Suppressor macrophage treated with lipopolysaccharide for 1 hour (primary cell): Measurements from ENCODE around the gene S100A9.
"Not testable (repeated sequence)": the region's sequence is repeated elsewhere in the genome, so short reads cannot be mapped to it uniquely, and the experiment has no call there.

Experiments used
- DNase-seq, 3 donors: peaks; one replicate each; pipeline ENCODE4 v3.0.0-alpha.2; 2020 to 2022

S100A9 gene

DNA sequence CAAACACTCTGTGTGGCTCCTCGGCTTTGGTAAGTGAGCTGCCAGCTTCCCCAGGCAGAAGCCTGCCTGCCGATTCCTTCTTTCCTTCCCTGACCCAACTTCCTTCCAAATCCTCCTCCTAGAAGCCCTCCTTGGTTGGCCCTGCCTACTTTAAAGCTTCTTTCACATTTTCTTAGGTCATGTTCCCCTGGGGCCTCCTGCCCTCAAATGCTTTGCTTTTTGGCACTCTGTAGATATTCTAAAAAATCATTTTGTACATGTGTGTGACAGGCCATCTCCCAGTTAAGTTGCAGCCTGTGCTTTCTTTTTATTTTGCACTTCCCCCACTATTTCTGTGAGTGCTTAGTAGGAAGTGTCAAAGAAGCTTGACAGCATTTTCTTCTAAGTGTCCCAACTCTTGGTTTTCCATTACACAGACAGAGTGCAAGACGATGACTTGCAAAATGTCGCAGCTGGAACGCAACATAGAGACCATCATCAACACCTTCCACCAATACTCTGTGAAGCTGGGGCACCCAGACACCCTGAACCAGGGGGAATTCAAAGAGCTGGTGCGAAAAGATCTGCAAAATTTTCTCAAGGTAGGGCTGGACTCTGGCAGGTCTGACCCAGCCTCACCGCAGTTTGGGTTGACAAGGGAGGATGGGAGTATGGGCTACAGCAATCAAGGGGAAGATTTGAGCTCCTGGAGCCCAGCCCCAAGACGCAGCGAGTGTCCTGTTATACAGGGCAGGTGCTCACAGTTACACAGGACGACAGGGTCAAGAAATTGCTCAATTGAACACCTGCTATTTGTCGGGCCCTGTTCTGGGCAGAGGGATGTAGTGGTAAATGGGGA is at the start of gene S100A9:
Gene S100A9, plus strand, starts transcription at position 2 of the 838 bp plus-strand sequence. Its CDS starts 430 bp downstream, at position 432.
- DNase-seq: peak; percentile 42 to 72 (median 60)

DNA sequence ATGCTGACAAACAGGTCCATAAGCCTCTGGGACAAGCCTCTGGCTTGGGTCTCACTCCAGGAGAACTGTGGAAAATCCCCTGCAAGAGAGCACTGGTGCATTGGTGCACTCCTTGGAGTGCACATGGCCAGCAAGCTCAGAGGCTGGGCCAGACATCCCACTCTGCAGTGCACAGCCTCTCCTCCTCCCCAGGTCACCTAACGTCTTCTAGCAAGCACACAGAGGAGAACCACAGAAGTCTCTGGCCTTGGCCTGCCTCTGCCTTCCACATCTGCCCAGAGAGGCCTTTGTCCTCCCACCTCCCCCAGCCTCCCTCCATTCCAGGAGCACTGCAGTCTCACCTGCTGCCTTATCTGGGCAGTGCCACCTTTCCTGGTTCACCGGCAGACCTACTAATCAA is 49.1 kb upstream of the S100A9 start:
- no peak for DNase-seq

DNA sequence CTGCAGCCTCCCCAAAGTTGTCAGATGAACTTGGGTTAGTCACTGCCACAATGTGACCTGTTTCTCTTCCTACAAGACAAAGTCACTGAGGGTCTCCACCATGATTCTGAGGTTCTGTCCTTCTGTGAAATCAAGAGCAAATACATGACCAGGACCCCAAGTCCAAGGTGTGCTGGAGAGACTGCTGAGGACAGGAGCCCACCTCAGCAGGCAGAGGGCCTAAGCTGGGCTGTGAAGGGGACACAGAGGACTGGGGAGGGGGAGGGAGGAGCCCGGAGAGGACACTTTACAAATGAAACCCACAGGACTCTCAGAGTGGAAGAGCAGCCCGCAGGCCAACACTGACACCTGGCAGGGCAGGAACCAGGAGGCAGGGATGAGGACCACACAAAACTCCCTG is 48.2 kb upstream of the S100A9 start:
- no peak for DNase-seq

- peak in 1 of 3 donors; percentile 26 for DNase-seq
Measured at GRCh38 chr1:153310526-153310925, 47.1 kb upstream of the S100A9 start.

- no peak for DNase-seq
Measured at GRCh38 chr1:153312570-153313186, 45.0 kb upstream of the S100A9 start, which contains the start of gene PGLYRP3. Gene PGLYRP3 (minus strand): TSS chr1:153312952. CDS start chr1:153310665, 2,287 bp downstream.

DNA sequence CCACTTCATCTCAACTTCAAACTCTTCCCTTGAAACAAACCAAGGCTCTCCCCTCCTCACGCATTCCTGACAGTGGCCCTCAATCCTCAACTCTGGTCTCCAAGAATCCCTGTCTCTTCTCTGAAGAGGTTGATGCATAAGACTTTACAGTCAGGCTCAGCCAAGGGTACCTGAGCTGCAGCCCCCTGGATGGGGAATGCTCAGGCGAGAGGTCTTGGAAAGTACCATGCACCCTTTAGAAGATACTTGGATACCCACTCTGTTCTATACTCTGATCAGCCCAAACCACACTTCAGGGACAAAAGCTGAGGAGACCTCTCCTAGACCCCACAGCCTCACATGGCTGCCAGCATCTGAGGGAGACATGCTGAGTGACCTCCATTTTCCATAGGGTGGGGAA is 44.4 kb upstream of the S100A9 start:
- DNase-seq: no peak

- not testable (repeated sequence) for DNase-seq
Measured at GRCh38 chr1:153314388-153314787, 43.3 kb upstream of the S100A9 start.

DNA sequence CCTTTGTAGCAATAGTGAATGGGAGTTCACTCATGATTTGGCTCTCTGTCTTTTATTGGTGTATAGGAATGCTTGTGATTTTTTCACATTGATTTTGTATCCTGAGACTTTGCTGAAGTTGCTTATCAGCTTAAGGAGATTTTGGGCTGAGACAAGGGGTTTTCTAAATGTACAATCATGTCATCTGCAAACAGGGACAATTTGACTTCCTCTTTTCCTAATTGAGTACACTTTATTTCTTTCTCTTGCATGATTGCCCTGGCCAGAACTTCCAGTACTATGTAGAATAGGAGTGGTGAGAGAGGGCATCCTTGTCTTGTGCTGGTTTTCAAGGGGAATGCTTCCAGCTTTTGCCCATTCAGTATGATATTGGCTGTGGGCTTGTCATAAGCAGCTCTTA is 41.6 kb upstream of the S100A9 start:
- DNase-seq: not testable (repeated sequence)

DNA sequence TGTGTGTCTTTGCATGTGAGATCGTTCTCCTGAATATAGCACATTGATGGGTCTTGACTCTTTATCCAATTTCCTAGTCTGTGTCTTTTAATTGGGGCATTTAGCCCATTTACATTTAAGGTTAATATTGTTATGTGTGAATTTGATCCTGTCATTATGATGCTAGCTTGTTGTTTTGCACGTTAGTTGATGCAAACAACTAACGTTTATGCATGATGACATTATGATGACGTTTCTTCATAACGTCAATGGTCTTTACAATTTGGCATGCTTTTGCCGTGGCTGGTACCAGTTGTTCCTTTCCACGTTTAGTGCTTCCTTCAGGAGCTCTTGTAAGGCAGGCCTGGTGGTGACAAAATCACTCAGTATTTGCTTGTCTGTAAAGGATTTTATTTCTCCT is 39.5 kb upstream of the S100A9 start:
- DNase-seq: not testable (repeated sequence)

- DNase-seq: no peak
Measured at GRCh38 chr1:153322568-153322967, 35.1 kb upstream of the S100A9 start.

DNA sequence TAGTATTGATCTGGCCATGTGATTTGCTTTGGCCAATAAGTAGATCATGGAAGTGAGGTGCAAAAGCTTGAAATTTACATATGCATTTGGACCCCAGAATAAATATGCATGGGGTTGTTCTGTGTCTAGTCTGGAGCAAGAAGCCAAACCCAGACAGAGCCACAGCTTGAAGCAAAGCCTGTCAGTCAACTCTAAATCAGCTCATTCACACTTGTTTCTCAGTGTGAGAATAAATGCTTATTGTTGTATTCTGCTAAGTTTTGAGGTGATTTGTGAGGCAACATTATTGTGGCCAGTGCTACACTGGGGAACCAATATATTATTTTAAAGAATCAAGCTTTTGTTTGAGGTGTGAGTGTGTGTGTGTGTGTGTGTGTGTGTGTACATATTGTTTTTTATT is 32.7 kb upstream of the S100A9 start:
- no peak for DNase-seq

DNA sequence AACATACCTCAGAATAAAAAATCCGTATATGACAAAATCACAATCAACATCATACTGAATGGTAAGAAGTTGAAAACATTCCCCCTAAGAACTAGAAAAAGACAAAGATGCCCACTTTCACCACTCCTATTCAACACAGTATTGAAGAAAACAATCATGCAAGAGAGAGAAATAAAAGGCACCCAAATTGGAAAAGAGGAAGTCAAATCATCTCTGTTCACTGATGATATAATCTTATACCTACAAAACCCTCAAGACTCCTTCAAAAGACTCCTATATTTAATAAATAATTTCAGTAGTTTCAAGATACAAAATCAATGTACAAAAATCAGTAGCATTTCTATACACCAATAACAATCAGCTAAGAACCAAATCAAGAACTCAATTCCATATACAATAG is 23.8 kb upstream of the S100A9 start:
- DNase-seq: no peak

- peak in 1 of 3 donors; percentile 13 for DNase-seq
Measured at GRCh38 chr1:153336650-153337049, 21.0 kb upstream of the S100A9 start.

GRCh38 chr1:153337980-153338853 is 19.4 kb upstream of the S100A9 start:
- peak in 1 of 3 donors; percentile 15 for DNase-seq

DNA sequence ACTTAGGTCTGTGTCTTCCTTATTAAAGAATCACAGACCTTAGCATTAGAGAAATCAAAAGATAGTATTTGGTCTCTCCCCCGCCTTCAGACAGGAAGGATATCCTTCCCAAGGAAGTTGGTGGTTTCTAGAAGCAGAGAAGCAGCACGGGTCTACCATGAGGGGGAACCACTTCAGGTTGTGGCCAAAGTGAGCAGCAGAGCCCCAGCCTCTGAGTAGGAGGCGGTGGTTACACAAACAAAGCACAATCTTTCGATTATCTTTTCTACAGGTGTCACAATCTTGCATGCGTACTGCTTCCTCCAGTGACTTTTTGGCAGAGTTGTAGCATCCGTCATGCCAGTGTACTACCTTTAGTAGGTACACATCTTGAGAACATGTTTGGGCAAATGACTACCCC is 17.9 kb upstream of the S100A9 start:
- DNase-seq: peak in 1 of 3 donors; percentile 18

DNA sequence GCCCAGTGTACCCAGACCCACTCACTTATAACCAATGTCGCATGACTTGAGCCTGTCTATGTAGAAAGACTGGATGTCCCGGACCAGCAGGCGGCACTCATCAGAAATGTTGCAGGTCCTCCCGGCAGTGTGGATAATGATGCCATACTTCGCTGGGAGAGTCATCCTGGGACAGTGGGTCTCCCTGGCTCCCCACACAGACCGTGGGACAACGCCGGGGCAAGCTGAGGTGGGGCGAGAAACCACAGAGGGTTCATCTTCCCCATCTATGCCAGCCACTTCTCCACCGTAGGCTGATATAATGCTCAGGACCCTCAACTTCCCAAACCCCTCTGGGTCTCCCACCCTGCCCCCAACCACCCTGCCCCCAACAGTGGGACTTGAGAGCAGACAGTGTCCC is 17.3 kb upstream of the S100A9 start:
- no peak for DNase-seq

GRCh38 chr1:153341431-153341934 is 16.2 kb upstream of the S100A9 start:
- DNase-seq: no peak

GRCh38 chr1:153342178-153342577 is 15.5 kb upstream of the S100A9 start:
- peak in 1 of 3 donors; percentile 17 for DNase-seq

DNA sequence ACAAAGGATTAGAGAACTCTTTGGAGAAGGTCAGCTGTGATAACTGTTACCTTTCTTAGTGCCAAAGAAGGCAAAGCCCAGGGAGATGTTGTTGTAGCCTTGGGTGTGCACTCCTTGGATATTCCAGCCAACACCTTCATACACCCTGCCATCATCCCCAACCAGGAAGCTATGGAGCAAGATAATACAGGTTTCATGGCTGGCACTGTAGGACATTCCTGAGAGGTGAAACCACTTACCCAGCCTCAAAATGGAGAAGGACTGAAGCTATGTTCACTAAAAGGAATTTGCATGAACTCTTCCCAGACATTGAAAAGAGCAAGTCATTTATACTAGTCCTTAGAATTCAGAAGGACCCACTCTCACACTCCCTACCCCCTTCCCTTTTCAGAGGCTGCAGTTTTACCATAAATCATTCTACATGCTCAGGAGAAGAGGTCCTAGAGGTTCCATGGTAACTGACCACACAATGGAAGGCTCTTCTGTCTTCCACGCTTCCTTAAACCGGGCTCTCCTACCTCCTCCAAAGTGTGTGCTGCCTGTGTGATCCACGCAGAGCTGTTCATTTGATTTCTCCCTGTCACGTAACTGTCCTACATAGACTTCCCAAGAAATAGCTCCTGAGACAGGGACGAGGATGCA is 14.5 kb upstream of the S100A9 start:
- DNase-seq: peak in 1 of 3 donors; percentile 16

GRCh38 chr1:153343811-153344717 is 13.6 kb upstream of the S100A9 start:
- no peak for DNase-seq

GRCh38 chr1:153344718-153345025 is 13.0 kb upstream of the S100A9 start:
- DNase-seq: peak; percentile 48 to 58 (median 54)
